ENCODE measurements around the gene CPNE8.

DNA sequence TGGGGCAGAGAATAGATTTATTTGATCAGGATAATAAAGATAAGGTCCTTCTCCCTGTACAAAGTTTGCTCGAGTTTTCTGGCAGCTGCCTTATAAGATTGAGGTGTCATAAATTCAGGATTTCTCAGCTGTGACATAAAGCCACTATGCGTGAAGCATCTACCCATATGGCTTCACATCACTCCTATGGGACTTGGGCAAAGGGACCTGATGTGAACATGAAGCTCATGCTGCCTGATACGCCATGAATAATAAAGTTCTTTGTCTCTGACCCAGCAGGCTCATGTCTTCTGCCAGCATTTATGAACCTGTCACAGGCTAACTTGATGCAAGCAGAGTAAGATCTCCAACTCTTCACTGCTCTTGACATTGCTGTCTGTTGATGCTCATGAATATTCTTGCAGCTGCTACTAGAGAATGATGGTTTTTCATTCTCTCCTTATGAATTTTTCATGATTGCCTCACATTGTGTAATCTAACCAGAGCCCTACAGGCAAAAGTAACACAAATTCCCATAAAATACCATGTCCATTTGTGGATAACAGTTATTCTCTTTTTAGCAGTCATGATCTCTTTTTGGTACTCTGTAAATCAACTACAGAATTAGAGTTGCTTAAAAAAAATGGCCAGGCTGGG lies 49.0 kb upstream of the CPNE8 start:
- TF ChIP-seq, protein P1, sequence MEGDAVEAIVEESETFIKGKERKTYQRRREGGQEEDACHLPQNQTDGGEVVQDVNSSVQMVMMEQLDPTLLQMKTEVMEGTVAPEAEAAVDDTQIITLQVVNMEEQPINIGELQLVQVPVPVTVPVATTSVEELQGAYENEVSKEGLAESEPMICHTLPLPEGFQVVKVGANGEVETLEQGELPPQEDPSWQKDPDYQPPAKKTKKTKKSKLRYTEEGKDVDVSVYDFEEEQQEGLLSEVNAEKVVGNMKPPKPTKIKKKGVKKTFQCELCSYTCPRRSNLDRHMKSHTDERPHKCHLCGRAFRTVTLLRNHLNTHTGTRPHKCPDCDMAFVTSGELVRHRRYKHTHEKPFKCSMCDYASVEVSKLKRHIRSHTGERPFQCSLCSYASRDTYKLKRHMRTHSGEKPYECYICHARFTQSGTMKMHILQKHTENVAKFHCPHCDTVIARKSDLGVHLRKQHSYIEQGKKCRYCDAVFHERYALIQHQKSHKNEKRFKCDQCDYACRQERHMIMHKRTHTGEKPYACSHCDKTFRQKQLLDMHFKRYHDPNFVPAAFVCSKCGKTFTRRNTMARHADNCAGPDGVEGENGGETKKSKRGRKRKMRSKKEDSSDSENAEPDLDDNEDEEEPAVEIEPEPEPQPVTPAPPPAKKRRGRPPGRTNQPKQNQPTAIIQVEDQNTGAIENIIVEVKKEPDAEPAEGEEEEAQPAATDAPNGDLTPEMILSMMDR (IDR thresholded peaks at IDR 0.05), result no peak
- TF ChIP-seq POLR2A (IDR thresholded peaks at IDR 0.05), result no peak
